Breast epithelium (tissue), 4 donors: Measurements from ENCODE around the gene RLIM. TPM values are rescaled to one million over a fixed set of nuclear protein-coding genes. Genes with fewer than 3 reads are reported as not detected.

ENCODE experiments used
- DNase-seq, 2 donors: peaks; one replicate each; pipeline ENCODE4 v3.0.0-alpha.2; 2019; ENCODE audit warnings: low spot score in 2 of 2
- H3K27ac ChIP-seq, 2 donors: fragments of 200-600 bp; sonication (generic) in 1 of 2; one replicate each; pipeline ENCODE4 v1.5.1; 2016 to 2019; ENCODE audit warnings: mild to moderate bottlenecking in 1 of 2
- H3K27me3 ChIP-seq, 2 donors: fragments of 200-600 bp; sonication (generic) in 1 of 2; one replicate each; pipeline versions ENCODE4 v1.5.1 to v1.6.0; 2017 to 2019; ENCODE audit warnings: control low read depth in 1 of 2, mild to moderate bottlenecking in 1 of 2
- H3K36me3 ChIP-seq: fragments of 200-600 bp; one replicate; pipeline ENCODE4 v1.5.1; 2019
- H3K4me1 ChIP-seq, 2 donors: fragments of 200-600 bp; sonication (generic); one replicate each; pipeline ENCODE4 v1.5.1; 2016 to 2019; ENCODE audit warnings: control low read depth in 1 of 2
- H3K4me3 ChIP-seq, 3 donors: fragments of 200-600 bp; sonication (generic); 1 replicate in 2 of 3; 2 replicates in 1 of 3; pipeline ENCODE4 v1.5.1; 2016 to 2019; ENCODE audit warnings: mild to moderate bottlenecking in 3 of 3, moderate library complexity in 2 of 3
- H3K9me3 ChIP-seq, 2 donors: fragments of 200-600 bp; sonication (generic) in 1 of 2; one replicate each; pipeline ENCODE4 v1.5.1; 2016 to 2019; ENCODE audit warnings: control low read depth in 1 of 2
- POLR2A ChIP-seq: fragments of 450-650 bp; IDR thresholded peaks from one replicate; pipeline ENCODE4 v1.6.1; 2016; ENCODE audit warnings: antibody characterized with exemption, mild to moderate bottlenecking, moderate library complexity
- POLR2AphosphoS5 ChIP-seq, 3 donors: sonication (generic); formaldehyde crosslinking; IDR thresholded peaks; one replicate each; pipeline ENCODE4 v1.6.1; 2017; ENCODE audit warnings: antibody characterized with exemption in 3 of 3
- intact Hi-C: fragments of 100-400 bp; cut with DNase I; formaldehyde crosslinking; loops from one replicate; pipeline ENCODE4 v1.15.1; 2023; ENCODE audit warnings: low total_unique reads
- total RNA-seq, 3 donors: library from RNA; depleted of rRNA; stranded (reverse); fragments of >200 nt; gene quantifications; one replicate each; pipeline ENCODE4 v1.1.0, GENCODE V29; 2016
- TF ChIP-seq, protein P1 (sequence below), 3 donors: fragments of 450-650 bp; IDR thresholded peaks; one replicate each; pipeline ENCODE4 v1.5.1; 2016 to 2017; ENCODE audit warnings: antibody characterized with exemption in 3 of 3, mild to moderate bottlenecking in 3 of 3, moderate library complexity in 3 of 3

RLIM gene
- total RNA-seq, 3 donors from 2014 or later = 32.1 to 45.1 (median 33.8) TPM

DNA sequence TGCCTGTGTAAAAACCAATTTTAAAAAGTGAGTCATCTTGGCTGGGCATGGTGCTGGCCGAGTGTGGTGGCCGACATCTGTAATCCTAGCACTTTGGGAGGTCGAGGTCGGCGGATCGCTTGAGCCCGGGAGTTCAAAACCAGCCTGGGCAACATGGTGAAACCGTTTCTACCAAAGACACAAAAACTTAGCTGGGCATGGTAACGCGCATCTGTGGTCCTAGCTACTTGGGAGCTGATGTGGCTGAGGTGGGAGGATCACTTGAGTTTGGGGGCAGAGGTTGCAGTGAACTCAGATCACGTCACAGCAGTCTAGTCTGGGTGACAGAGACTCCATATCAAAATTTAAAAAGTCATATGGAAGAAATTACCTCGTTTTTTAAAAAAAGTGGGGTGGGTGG lies 7.6 kb downstream of the RLIM start:
- H3K27me3 ChIP-seq = no peaks in the 10 kb centered on the region
- DNase-seq = no peak
- H3K4me1 ChIP-seq = no peaks in the 10 kb centered on the region
- no peak overlapping the region for H3K4me3 ChIP-seq
- no peak for TF ChIP-seq POLR2A
- TF ChIP-seq POLR2AphosphoS5 (IDR thresholded peaks at IDR 0.05) = no peak
- TF ChIP-seq, protein P1, sequence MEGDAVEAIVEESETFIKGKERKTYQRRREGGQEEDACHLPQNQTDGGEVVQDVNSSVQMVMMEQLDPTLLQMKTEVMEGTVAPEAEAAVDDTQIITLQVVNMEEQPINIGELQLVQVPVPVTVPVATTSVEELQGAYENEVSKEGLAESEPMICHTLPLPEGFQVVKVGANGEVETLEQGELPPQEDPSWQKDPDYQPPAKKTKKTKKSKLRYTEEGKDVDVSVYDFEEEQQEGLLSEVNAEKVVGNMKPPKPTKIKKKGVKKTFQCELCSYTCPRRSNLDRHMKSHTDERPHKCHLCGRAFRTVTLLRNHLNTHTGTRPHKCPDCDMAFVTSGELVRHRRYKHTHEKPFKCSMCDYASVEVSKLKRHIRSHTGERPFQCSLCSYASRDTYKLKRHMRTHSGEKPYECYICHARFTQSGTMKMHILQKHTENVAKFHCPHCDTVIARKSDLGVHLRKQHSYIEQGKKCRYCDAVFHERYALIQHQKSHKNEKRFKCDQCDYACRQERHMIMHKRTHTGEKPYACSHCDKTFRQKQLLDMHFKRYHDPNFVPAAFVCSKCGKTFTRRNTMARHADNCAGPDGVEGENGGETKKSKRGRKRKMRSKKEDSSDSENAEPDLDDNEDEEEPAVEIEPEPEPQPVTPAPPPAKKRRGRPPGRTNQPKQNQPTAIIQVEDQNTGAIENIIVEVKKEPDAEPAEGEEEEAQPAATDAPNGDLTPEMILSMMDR (IDR thresholded peaks at IDR 0.05) = no peak
- no peak overlapping the region for H3K27ac ChIP-seq
- H3K36me3 ChIP-seq = no peaks in the 10 kb centered on the region
- intact Hi-C loops = no loop called here
- no peaks in the 10 kb centered on the region for H3K9me3 ChIP-seq

DNA sequence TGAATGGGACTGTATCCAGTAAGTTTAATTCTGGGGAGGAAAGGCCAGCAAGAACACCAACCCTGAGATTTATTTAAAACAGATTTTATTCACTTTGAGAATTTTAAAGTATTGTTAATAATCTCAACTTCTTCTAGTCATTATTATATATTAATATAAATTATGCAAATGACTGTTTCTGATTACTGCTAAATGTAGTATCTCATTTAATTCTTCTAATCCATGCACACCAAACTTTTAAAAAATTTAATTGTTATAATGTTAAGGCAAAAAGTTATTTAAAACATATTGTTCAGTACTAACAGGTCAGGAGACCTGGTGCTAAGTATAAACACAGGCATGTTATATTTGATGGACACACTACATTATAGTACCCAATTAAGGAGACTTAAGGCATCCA lies 8.1 kb downstream of the RLIM start:
- no peak overlapping the region for H3K4me3 ChIP-seq
- H3K36me3 ChIP-seq = no peaks in the 10 kb centered on the region
- TF ChIP-seq POLR2A (no peak), POLR2AphosphoS5 (IDR thresholded peaks at IDR 0.05) (no peak)
- TF ChIP-seq, protein P1 (IDR thresholded peaks at IDR 0.05) = no peak
- no peak for DNase-seq
- H3K27me3 ChIP-seq = no peaks in the 10 kb centered on the region
- no peaks in the 10 kb centered on the region for H3K9me3 ChIP-seq
- no peaks in the 10 kb centered on the region for H3K4me1 ChIP-seq
- intact Hi-C loops = no loop called here
- no peak overlapping the region for H3K27ac ChIP-seq

DNA sequence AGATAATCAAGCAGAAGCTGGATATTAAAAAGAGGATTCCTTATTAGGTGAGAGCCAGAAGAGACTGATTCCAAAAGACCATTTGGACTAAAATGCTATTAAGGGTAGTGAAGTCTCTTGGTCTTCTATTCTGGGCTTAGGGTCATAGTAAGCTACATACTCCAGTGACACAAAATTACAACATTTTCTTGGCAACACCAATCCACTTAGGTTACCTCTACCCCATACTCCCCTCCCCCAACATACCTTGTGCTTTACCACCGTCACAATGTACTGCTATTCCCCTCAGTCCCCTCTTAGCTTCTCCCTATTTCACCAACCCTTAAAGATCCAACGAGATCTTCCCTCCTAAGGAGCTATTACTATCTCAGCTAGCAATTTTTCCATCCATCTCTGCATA lies 11.4 kb downstream of the RLIM start:
- DNase-seq = no peak
- no peaks in the 10 kb centered on the region for H3K9me3 ChIP-seq
- peaks cover 0 to 4% of the 10 kb centered on the region in 2 donors for H3K27me3 ChIP-seq
- H3K36me3 ChIP-seq = no peaks in the 10 kb centered on the region
- intact Hi-C loops = no loop called here
- TF ChIP-seq POLR2A = no peak
- TF ChIP-seq, protein P1 (IDR thresholded peaks at IDR 0.05) = no peak
- no peak for TF ChIP-seq POLR2AphosphoS5 (IDR thresholded peaks at IDR 0.05)
- no peaks in the 10 kb centered on the region for H3K4me1 ChIP-seq
- no peak overlapping the region for H3K4me3 ChIP-seq
- H3K27ac ChIP-seq = no peak overlapping the region

DNA sequence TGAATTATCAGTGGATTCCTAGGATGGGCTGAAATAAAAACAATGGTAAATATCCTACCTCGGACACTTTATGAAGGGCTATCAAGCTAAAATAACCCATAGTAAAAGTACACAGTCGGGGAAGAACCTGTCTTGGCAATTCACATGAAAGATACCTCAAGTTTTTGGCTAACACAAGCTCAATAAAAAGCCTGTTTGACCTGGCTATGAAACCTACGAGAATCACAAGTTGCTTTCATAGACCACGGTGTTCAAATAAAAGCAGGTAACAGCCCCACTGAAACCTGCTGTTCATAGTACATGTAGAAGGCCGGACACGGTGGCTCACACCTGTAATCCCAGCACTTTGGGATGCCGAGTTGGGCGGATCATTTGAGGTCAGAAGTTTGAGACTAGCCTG lies 12.3 kb downstream of the RLIM start:
- DNase-seq = no peak
- H3K27ac ChIP-seq = no peak overlapping the region
- intact Hi-C loops = no loop called here
- H3K9me3 ChIP-seq = no peaks in the 10 kb centered on the region
- no peaks in the 10 kb centered on the region for H3K4me1 ChIP-seq
- H3K27me3 ChIP-seq = peaks cover 0 to 4% of the 10 kb centered on the region in 2 donors
- H3K4me3 ChIP-seq = no peak overlapping the region
- TF ChIP-seq POLR2AphosphoS5 (IDR thresholded peaks at IDR 0.05) = no peak
- TF ChIP-seq POLR2A = no peak
- TF ChIP-seq, protein P1 (IDR thresholded peaks at IDR 0.05) = no peak
- H3K36me3 ChIP-seq = no peaks in the 10 kb centered on the region

DNA sequence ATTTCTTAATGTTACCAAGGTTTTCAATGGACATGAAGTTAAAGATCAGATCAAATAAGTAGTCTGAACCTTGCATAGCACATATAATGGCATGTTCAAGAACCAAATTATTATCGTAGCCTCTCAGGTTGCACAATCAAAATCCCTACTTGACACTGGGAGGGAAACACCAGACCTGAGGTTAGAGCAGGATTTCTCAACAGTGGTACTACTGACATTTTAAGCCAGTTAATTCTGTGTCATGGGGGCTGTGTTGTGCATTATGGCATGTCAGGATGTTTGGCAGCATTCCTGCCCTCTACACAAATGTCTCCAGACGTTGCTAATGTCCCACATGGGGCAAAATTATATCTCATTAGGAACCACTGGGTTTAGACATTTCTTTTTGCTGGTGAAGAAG lies 20.8 kb downstream of the RLIM start:
- Histone ChIP-seq H3K36me3 (no peaks in the 10 kb centered on the region), H3K27me3 (peaks cover 0 to 3% of the 10 kb centered on the region in 2 donors), H3K4me1 (no peaks in the 10 kb centered on the region), H3K4me3 (no peak overlapping the region), H3K27ac (no peak overlapping the region), H3K9me3 (no peaks in the 10 kb centered on the region)
- DNase-seq = no peak
- intact Hi-C loops = no loop called here
- TF ChIP-seq, protein P1 (IDR thresholded peaks at IDR 0.05) = no peak
- no peak for TF ChIP-seq POLR2A
